ENCODE results near the gene MYRFL.

Gene MYRFL

DNA sequence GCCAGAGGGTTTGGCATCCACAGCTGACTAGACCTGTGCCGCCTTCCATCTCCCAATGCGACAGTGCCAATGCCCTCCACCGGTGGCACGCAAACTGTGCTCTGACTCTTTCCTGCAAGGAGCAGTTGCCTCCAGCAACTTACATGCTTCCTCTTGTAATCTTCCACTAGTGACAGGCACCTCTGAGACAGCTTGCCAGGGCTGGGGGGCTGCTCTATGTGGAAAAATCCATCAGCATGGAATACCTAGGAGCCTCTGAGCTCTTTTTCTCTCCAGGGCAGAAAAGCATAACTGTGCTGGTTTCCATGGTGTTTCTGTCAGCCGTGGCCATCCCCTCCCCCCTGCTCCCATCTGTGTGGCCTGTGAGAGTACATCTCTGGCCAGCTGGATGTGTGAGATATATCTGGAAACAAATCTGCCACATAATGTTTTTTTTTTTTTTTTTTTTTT lies 110.6 kb downstream of the MYRFL start:
- DNase-seq = no peak

DNA sequence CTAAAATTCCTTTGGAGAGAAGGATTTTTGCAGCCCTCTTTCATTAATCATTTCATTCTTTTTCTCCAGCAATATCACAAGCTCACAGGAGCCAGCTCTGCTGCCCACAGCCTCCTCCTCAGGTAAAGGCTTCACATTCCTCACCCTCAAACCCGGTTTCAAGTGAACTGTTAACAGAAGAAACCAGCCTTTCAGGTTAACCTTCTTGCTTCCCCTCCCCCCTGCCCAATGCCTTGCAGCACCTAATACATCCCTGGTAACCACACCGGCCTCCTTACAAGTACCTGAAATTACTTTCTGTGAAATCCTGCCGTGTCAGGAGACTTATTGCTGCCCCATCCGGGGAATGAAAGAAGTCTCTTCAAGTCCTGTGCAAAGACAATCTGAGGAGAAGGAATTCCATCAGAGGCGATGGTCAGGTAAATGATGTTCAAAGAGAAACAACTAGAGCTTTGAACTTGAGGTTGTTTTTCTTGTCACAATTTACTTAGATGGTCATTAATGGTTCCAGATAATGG lies 111.2 kb downstream of the MYRFL start:
- no peak for DNase-seq

- DNase-seq = no peak
These were observed 111.7 kb downstream of the MYRFL start for GRCh38 chr12:69936766-69937165.

DNA sequence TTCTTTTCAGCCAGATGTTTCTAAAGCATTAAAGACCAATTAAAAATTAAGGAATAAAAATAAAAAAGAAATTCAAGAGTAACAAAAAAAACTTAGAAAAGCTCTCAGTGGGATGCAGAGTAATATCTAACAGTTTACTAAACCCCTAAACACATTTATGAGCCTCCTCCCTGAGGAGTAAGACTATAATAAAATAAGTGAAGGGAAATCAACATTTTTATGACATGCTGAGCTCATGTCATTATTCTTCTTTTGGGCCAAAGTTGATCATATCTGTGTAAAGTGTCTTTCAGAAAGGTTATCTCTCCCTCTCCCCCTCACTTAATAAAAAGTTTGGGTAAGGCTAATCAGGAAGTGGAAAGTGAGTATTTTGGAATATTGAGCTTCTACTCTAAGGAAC lies 122.1 kb downstream of the MYRFL start:
- no peak for DNase-seq

DNA sequence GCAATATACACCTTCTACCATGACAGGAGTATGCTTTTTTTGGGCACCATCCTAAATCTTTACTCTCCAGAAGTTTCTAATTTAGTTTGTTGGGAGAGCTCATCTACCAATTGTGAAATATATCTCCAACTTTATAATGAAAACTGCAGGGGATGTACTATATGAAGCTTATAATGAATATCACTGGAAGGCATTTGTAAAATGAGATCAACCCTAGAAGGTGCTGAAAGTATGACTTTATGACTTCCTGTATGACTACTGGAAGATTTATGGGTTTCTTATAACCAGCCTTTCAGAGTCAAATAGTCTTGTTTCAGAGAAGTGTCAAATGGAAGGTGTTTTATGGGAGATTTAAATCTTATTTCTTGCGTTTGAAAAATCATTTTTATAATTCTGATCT lies 122.9 kb downstream of the MYRFL start:
- DNase-seq = no peak

DNA sequence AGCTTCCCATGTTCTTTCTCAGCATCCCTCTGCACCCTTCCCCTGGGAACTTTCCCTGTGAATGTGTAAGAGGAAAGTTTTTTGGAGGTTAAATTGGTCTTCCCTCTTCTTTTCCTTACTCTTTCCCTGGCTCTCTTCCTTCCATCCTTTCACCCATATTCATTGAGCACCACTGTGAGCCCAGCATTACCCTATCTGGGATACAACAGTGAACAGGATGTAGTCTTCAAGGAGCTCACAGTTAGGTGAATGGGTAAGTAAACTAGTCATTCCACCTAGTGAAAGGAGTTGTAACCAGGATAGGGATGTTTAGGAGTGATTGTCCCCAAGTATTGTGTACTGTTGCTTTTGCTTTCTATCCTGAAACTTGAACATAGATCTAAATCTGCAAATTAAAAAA lies 123.8 kb downstream of the MYRFL start:
- DNase-seq = no peak

DNA sequence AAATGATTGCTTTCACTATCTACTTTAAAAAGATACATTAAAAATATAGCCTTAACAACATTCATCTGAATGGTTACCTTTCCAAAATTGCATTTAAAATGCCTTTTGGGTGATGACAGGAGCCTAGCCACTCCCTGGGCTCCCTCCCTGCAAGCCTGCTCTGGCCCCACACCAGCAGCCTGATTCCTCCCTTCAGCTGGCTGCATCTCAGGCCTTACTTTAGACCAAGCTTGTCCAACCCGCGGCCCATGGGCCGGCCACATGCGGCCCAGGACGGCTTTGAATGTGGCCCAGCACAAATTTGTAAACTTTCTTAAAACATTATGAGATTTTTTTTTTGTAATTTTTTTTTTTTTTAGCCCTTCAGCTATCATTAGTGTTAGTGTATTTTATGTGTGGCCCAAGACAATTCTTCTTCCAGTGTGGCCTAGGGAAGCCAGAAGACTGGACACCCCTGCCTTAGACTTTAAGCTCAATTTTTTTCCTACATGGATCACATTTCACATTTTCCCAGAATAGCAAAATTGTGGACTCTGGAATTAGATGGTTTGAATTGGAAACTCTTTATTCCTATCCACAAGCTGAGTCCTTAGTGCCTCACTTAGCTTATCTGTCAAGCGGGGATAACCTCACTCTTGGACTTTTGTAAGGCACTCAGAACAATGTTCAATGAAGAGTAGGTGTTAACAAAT lies 124.4 kb downstream of the MYRFL start:
- DNase-seq = no peak

GRCh38 chr12:69951108-69951507 lies 126.1 kb downstream of the MYRFL start:
- DNase-seq = no peak

GRCh38 chr12:69952890-69953289 lies 127.9 kb downstream of the MYRFL start:
- no peak for DNase-seq

- no peak for DNase-seq
These were observed 136.2 kb downstream of the MYRFL start for GRCh38 chr12:69961246-69961645.

- no peak for DNase-seq
These were observed 141.4 kb downstream of the MYRFL start for GRCh38 chr12:69966409-69966808.

GRCh38 chr12:69966839-69967238 lies 141.8 kb downstream of the MYRFL start:
- DNase-seq = no peak

DNA sequence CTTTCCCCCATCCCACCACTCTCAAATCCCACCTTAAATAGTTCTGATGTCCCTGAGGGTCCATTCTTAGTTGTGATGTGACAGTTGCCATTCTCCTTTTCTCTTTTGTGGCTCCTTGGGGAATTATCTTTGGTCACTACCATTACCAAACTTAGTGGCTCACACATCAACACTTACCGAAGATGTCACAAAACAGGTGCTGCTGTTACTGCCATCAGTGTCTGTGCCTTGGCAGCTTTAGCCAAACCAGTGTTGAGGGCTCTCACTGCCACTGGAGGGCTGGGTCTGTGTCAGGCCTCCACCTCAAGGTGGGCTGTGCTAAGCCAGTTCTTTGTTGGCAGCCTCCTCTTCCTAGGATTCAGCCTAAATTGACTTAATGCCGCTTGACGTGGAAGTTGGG lies 144.0 kb downstream of the MYRFL start:
- no peak for DNase-seq

- no peak for DNase-seq
These were observed 147.1 kb downstream of the MYRFL start for GRCh38 chr12:69972136-69972535.

DNA sequence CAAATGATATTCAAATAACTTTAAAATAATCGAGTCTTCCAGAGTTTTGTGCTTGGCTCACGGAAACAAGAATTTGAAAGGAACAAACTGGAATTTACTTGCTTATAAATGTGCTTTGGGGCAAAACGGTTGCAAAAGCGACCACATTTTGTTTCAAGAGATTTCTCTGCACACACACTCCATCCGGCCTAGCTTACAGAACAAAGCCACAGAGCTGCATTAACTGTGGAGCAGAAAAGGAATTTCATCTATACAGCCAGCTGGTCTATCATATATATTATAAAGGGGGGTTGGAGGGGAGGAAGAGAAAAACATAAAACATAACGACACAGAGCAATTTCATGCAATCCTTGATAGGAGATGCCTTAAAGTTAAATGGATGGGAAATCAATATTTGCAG lies 153.0 kb downstream of the MYRFL start:
- no peak for DNase-seq

- no peak for DNase-seq
These were observed 157.0 kb downstream of the MYRFL start for GRCh38 chr12:69981881-69982475.

DNA sequence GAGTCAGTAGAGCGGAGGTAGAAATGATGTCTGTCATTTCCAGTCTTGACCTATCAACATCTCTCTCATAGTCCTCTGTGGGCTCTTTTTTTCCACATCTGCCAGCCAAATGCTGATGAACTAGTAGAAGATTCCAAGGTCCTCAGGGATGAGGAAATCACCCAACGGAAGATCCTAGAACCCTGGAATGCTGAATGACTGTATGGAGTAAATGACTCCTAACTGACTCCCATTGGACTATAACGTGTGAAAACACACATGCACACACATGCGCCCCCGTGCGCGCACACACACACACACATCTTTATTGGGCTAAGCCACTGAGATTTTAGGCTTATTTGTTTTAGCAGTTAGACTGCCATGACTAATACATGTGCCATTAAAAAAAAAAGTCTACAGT lies 159.2 kb downstream of the MYRFL start:
- DNase-seq = no peak

GRCh38 chr12:69985656-69986055 lies 160.6 kb downstream of the MYRFL start:
- DNase-seq = no peak

GRCh38 chr12:69986114-69986513 lies 161.1 kb downstream of the MYRFL start:
- DNase-seq = no peak

- DNase-seq = no peak
These were observed 162.6 kb downstream of the MYRFL start for GRCh38 chr12:69987579-69988091.

DNA sequence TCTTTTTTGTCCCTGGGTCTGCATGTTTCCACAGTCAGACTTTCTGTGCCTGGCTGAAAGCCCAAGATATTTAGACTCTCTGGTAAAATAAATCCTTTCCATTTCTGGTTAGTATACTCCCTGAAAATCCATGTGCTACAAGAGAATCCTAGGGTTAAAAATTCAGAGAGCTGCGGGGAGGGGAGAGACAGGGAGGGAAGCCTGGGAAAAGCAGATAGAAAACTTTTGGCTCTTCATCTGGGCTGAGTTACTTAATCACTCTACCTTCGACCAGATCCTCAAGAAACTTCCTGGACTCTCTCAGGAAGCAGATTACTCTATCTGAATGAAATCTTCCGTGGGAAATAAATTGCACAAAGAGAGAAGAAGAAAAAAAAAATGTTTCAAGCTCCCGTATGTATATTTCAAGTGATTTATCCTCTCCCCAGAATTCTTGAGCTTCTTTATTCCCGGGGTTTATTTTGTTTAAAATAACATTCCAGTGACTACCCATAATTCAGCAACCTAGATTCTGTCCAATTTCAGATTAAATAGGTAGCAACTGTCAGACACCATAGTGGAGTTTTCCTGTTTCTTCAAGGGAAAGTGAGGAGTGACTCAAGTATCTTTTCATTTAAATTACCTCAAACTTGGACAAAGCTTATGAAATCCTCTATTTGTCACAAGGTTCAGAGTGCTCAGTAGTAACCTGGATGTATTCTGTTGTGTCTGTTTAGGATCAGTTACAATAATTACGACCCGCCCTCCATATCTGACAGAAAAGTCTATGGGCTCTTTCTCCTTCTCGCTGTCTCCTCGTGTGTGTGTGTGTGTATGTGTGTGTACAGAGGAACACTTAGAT lies 163.7 kb downstream of the MYRFL start:
- no peak for DNase-seq

GRCh38 chr12:69991690-69992288 lies 166.8 kb downstream of the MYRFL start:
- DNase-seq = no peak

GRCh38 chr12:69993433-69993832 lies 168.4 kb downstream of the MYRFL start:
- DNase-seq = no peak

Measured in NCI-H2029 treated with DMSO at 0.1 percent for 48 hours (cell line).